Effector memory CD8-positive, alpha-beta T cell (primary cell): ENCODE results near the gene PITPNC1.
"Not testable (repeated sequence)": the region's sequence is repeated elsewhere in the genome, so short reads cannot be mapped to it uniquely, and the experiment has no call there.

Experiments
- ATAC-seq: fragments of 150-1000 bp; cut with Tn5 transposase; replicated peaks from 2 replicates; pipeline ENCODE4 v1.10.0; 2021; ENCODE audit warnings: mild to moderate bottlenecking, moderate library complexity
- DNase-seq, 3 experiments: peaks; one replicate each; pipeline ENCODE4 v3.0.0; 2021
- H3K27ac Mint-ChIP-seq, 2 donors: one replicate each; pipeline ENCODE4 v1.8.0; 2022; ENCODE audit warnings: mild to moderate bottlenecking in 2 of 2, mixed read lengths in 2 of 2, moderate library complexity in 2 of 2
- H3K27me3 Mint-ChIP-seq, 2 donors: one replicate each; pipeline ENCODE4 v1.8.0; 2022; ENCODE audit warnings: mixed read lengths in 2 of 2
- H3K36me3 Mint-ChIP-seq: one replicate; pipeline ENCODE4 v1.8.0; 2022; ENCODE audit warnings: mild to moderate bottlenecking, moderate library complexity, mixed read lengths; ENCODE audit not compliant: insufficient read depth
- H3K4me1 Mint-ChIP-seq, 2 donors: one replicate each; pipeline ENCODE4 v1.8.0; 2022; ENCODE audit warnings: low read depth in 2 of 2, mixed read lengths in 2 of 2
- H3K4me3 Mint-ChIP-seq, 2 donors: one replicate each; pipeline ENCODE4 v1.8.0; 2022; ENCODE audit warnings: mild to moderate bottlenecking in 2 of 2, mixed read lengths in 2 of 2, moderate library complexity in 2 of 2
- H3K9me3 Mint-ChIP-seq, 2 donors: one replicate each; pipeline ENCODE4 v1.8.0; 2022; ENCODE audit warnings: mixed read lengths in 2 of 2

PITPNC1 gene

GRCh38 chr17:67500261-67500660 lies 123.2 kb downstream of the PITPNC1 start:
- Mint-ChIP-seq H3K4me1 (peaks cover 44 to 61% of the 10 kb centered on the region in 2 donors), H3K4me3 (no peak overlapping the region), H3K27me3 (no peaks in the 10 kb centered on the region), H3K27ac (peak overlapping the region; percentile 36 to 64), H3K36me3 (no peaks in the 10 kb centered on the region), H3K9me3 (no peaks in the 10 kb centered on the region)
- DNase-seq (no peak), ATAC-seq (no peak)

- H3K27ac Mint-ChIP-seq = peak overlapping the region in 1 of 2 donors; percentile 12
- no peak overlapping the region for H3K4me3 Mint-ChIP-seq
- no peaks in the 10 kb centered on the region for H3K27me3 Mint-ChIP-seq
- no peaks in the 10 kb centered on the region for H3K9me3 Mint-ChIP-seq
- no peak for ATAC-seq
- DNase-seq = no peak
- H3K36me3 Mint-ChIP-seq = no peaks in the 10 kb centered on the region
- peaks cover 42 to 63% of the 10 kb centered on the region in 2 donors for H3K4me1 Mint-ChIP-seq
Observed at GRCh38 chr17:67500677-67501300, 123.7 kb downstream of the PITPNC1 start.

DNA sequence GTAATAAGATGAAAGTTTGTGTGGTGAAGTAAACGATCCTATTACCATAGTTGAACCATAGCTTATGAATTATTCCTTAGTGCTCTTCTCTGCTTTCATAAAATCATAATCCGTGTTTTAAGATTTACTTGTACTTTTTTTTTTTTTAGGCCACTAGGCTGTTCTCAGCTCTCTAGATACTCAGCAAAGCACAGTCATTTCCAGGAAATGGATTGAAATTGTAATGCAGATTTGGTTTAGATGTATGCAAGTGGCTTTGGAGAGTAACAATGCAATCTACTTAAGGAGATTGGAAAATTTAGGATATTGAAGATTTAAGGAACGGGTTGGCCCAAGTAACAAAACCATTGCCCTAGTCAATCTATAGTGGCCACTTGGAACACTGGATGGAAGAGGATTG lies 125.1 kb downstream of the PITPNC1 start:
- Mint-ChIP-seq H3K9me3 (peaks cover 0 to 3% of the 10 kb centered on the region in 2 donors), H3K36me3 (peaks cover 4% of the 10 kb centered on the region), H3K4me1 (peaks cover 38 to 71% of the 10 kb centered on the region in 2 donors), H3K4me3 (peak overlapping the region in 1 of 2 donors; percentile 10), H3K27ac (peak overlapping the region; percentile 4 to 9), H3K27me3 (no peaks in the 10 kb centered on the region)
- ATAC-seq = no peak
- no peak for DNase-seq

- Mint-ChIP-seq H3K36me3 (peaks cover 4% of the 10 kb centered on the region), H3K4me1 (peaks cover 38 to 77% of the 10 kb centered on the region in 2 donors), H3K27ac (peak overlapping the region; percentile 42 to 61), H3K27me3 (no peaks in the 10 kb centered on the region), H3K4me3 (no peak overlapping the region), H3K9me3 (peaks cover 0 to 3% of the 10 kb centered on the region in 2 donors)
- no peak for DNase-seq
- no peak for ATAC-seq
Observed at GRCh38 chr17:67503184-67503583, 126.1 kb downstream of the PITPNC1 start.

DNA sequence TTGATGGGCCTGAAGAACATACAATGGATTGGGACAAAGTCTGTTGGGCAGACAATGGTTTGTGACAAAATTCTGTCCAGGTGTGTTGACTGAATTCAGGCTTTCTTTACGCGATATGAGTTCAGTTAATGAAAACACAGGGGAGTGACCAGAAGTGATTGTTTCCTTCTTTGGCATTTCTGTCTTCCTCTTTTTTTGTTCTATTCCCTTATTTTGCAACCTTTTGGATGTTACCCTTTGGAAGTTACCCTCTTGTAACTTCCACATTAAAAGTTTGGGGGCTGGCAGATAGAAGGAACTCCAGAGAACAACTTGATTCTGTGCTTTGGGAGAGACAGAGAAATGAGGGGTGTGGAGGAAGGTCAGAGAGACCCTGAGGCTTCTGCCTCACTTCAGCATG lies 126.7 kb downstream of the PITPNC1 start:
- no peak overlapping the region for H3K4me3 Mint-ChIP-seq
- H3K27me3 Mint-ChIP-seq = no peaks in the 10 kb centered on the region
- peaks cover 4% of the 10 kb centered on the region for H3K36me3 Mint-ChIP-seq
- peaks cover 0 to 3% of the 10 kb centered on the region in 2 donors for H3K9me3 Mint-ChIP-seq
- peak overlapping the region; percentile 42 to 61 for H3K27ac Mint-ChIP-seq
- peaks cover 42 to 76% of the 10 kb centered on the region in 2 donors for H3K4me1 Mint-ChIP-seq
- DNase-seq (no peak), ATAC-seq (no peak)

GRCh38 chr17:67504182-67504581 lies 127.1 kb downstream of the PITPNC1 start:
- DNase-seq = no peak
- no peaks in the 10 kb centered on the region for H3K27me3 Mint-ChIP-seq
- no peak overlapping the region for H3K4me3 Mint-ChIP-seq
- no peak for ATAC-seq
- H3K36me3 Mint-ChIP-seq = peaks cover 4% of the 10 kb centered on the region
- H3K4me1 Mint-ChIP-seq = peaks cover 42 to 71% of the 10 kb centered on the region in 2 donors
- peaks cover 0 to 3% of the 10 kb centered on the region in 2 donors for H3K9me3 Mint-ChIP-seq
- peak overlapping the region; percentile 30 to 42 for H3K27ac Mint-ChIP-seq

GRCh38 chr17:67506966-67507365 lies 129.9 kb downstream of the PITPNC1 start:
- Mint-ChIP-seq H3K36me3 (peaks cover 4% of the 10 kb centered on the region), H3K27me3 (no peaks in the 10 kb centered on the region), H3K4me1 (peaks cover 43 to 82% of the 10 kb centered on the region in 2 donors), H3K4me3 (peak overlapping the region in 1 of 2 donors; percentile 15), H3K27ac (no peak overlapping the region), H3K9me3 (peaks cover 0 to 3% of the 10 kb centered on the region in 2 donors)
- DNase-seq (no peak), ATAC-seq (no peak)

DNA sequence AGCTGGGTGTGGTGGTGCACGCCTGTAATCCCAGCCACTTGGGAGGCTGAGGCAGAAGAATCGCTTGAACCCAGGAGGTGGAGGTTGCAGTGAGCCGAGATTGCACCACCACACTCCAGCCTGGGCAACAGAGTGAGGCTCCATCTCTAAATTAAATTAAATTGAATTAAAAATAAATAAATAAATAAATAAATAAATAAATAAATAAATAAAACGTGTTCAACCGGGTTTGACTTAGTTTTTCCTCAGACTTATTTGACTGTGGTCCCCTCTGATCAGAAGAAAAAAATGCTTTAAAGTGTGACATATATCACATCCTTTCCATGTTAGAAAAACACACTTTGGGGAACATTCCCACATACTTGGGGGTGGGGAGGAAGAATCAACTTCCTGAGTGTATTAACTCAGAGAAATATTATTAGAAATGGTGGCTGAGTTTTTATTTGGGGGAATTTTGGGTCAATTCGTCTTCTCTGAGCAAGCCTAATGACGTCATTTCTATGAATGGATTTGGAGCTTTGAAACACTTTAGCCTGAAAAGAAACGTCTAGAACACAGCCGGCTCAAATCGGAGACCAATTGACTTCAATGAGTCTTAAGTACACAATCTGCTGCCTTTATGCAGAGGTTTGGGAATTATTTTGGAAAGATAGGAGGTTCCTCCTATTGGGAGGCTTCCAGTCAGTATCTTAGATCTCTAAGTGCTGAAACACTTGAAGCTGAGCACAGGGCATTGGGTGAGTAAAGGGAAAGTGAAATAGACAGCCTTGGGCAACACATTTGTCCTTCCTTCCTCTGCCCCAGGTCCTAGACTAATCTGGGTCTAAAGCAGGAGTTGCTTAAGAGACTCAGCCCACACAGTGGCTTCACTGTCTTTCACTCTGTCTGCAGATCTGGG lies 132.6 kb downstream of the PITPNC1 start:
- Mint-ChIP-seq H3K36me3 (peaks cover 4% of the 10 kb centered on the region), H3K4me3 (no peak overlapping the region), H3K4me1 (peaks cover 31 to 65% of the 10 kb centered on the region in 2 donors), H3K27ac (peak overlapping the region; percentile 13 to 89), H3K9me3 (peaks cover 0 to 3% of the 10 kb centered on the region in 2 donors), H3K27me3 (no peaks in the 10 kb centered on the region)
- ATAC-seq = peak; percentile 54
- DNase-seq = no peak

DNA sequence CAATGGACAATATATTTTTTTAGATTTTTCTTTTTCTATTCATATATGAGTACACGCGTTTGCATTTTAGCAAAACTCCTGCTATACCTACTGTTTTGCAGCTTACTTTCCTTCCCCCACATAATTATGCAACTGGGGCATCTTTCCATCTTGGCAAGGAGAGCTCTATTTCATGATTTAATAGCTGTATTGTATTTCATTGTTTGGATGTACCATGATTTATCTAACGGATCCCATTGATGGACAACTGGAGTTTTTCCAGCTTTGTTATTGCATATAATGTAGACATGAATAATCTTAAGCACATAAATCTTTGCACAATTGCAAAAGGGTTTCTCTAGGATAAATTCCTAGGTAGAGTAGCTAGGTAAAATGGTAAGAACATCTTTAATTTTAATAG lies 133.9 kb downstream of the PITPNC1 start:
- H3K4me3 Mint-ChIP-seq = no peak overlapping the region
- ATAC-seq (no peak), DNase-seq (no peak)
- H3K27me3 Mint-ChIP-seq = no peaks in the 10 kb centered on the region
- H3K4me1 Mint-ChIP-seq = peaks cover 32 to 63% of the 10 kb centered on the region in 2 donors
- peaks cover 0 to 3% of the 10 kb centered on the region in 2 donors for H3K9me3 Mint-ChIP-seq
- peaks cover 3% of the 10 kb centered on the region for H3K36me3 Mint-ChIP-seq
- H3K27ac Mint-ChIP-seq = peak overlapping the region in 1 of 2 donors; percentile 13

DNA sequence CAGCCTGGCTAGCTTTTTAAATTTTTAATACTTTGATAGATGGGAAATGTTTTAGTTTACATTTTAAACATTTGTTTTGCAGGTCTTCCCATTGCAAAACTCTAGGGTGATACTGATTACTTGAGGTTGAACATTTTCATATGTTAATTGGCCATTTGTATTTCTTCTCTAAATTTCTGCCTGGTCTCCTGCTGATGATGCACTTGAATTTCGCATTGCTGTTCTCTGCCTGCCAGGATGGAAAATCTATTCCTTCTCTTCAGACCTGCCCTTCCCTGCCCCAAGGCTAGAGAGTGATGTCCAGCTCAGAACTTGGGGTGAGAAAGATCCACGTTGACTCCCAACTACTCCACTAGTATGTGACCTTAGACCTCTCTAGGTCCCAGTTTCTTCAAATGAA lies 134.7 kb downstream of the PITPNC1 start:
- Mint-ChIP-seq H3K36me3 (no peaks in the 10 kb centered on the region), H3K27me3 (no peaks in the 10 kb centered on the region), H3K4me3 (no peak overlapping the region), H3K27ac (peak overlapping the region in 1 of 2 donors; percentile 13), H3K4me1 (peaks cover 33 to 65% of the 10 kb centered on the region in 2 donors), H3K9me3 (peaks cover 0 to 3% of the 10 kb centered on the region in 2 donors)
- ATAC-seq (no peak), DNase-seq (no peak)

GRCh38 chr17:67514998-67515397 lies 137.9 kb downstream of the PITPNC1 start:
- no peak overlapping the region for H3K4me3 Mint-ChIP-seq
- no peaks in the 10 kb centered on the region for H3K9me3 Mint-ChIP-seq
- peak overlapping the region; percentile 44 to 75 for H3K27ac Mint-ChIP-seq
- DNase-seq (no peak), ATAC-seq (no peak)
- H3K4me1 Mint-ChIP-seq = peaks cover 42 to 74% of the 10 kb centered on the region in 2 donors
- H3K27me3 Mint-ChIP-seq = no peaks in the 10 kb centered on the region
- H3K36me3 Mint-ChIP-seq = no peaks in the 10 kb centered on the region

- Mint-ChIP-seq H3K36me3 (no peaks in the 10 kb centered on the region), H3K4me1 (peaks cover 42 to 74% of the 10 kb centered on the region in 2 donors), H3K9me3 (no peaks in the 10 kb centered on the region), H3K27me3 (no peaks in the 10 kb centered on the region), H3K4me3 (no peak overlapping the region), H3K27ac (peak overlapping the region; percentile 44 to 76)
- DNase-seq (no peak), ATAC-seq (no peak)
Observed at GRCh38 chr17:67515490-67516083, 138.5 kb downstream of the PITPNC1 start.

- not testable (repeated sequence) for H3K27me3 Mint-ChIP-seq, ATAC-seq, H3K9me3 Mint-ChIP-seq, H3K36me3 Mint-ChIP-seq, H3K4me3 Mint-ChIP-seq, DNase-seq
- H3K27ac Mint-ChIP-seq = peak overlapping the region in 1 of 2 donors; percentile 76
- peaks cover 48 to 74% of the 10 kb centered on the region in 2 donors for H3K4me1 Mint-ChIP-seq
Observed at GRCh38 chr17:67516571-67516970, 139.5 kb downstream of the PITPNC1 start.
